Measurements from ENCODE around the gene PEAK1.

Gene PEAK1

GRCh38 chr15:77058468-77058867 lies 361.4 kb downstream of the PEAK1 start:
- no peak for DNase-seq (ENCODE audit: low read depth)

- DNase-seq (ENCODE audit: low read depth) = no peak
Observed at GRCh38 chr15:77057685-77058084, 362.2 kb downstream of the PEAK1 start.

GRCh38 chr15:77057072-77057471 lies 362.8 kb downstream of the PEAK1 start:
- DNase-seq (ENCODE audit: low read depth) = no peak

- no peak for DNase-seq (ENCODE audit: low read depth)
Observed at GRCh38 chr15:77053709-77054108, 366.2 kb downstream of the PEAK1 start.

- DNase-seq (ENCODE audit: low read depth) = no peak
Observed at GRCh38 chr15:77052556-77052955, 367.3 kb downstream of the PEAK1 start.
